MM.1S (cell line): ENCODE measurements around the gene PRMT9.

Experiments used
- EZH2 ChIP-seq: fragments of 300-600 bp; sonication (generic); optimal IDR thresholded peaks from 2 replicates; pipeline ENCODE3; 2017; ENCODE audit warnings: low read depth, mild to moderate bottlenecking, antibody characterized with exemption, low read length, mixed read lengths
- TF ChIP-seq, protein P1 (sequence below): fragments of 300-600 bp; sonication (generic); IDR thresholded peaks from 2 replicates; pipeline ENCODE4 v1.5.1; 2016; ENCODE audit warnings: antibody characterized with exemption, low read length, mixed read lengths

DNA sequence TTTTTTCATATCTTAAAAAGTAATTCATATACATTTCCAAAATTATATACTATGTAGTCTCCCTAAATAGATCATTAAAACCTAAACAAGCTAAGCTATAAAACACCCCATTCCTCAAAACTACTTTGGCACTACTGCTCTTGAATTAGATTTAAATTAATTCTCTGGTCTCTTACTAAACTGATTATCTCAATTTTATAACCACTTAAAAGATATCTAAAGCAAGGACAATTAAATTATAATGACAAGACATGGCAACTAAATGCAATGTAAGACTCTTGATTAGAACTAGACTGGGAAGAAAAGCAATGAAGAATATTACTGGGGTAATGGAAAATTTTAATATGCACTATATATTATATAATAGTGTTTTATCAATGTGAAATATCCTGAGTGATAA, 38.9 kb downstream of the PRMT9 start:
- TF ChIP-seq, protein P1, sequence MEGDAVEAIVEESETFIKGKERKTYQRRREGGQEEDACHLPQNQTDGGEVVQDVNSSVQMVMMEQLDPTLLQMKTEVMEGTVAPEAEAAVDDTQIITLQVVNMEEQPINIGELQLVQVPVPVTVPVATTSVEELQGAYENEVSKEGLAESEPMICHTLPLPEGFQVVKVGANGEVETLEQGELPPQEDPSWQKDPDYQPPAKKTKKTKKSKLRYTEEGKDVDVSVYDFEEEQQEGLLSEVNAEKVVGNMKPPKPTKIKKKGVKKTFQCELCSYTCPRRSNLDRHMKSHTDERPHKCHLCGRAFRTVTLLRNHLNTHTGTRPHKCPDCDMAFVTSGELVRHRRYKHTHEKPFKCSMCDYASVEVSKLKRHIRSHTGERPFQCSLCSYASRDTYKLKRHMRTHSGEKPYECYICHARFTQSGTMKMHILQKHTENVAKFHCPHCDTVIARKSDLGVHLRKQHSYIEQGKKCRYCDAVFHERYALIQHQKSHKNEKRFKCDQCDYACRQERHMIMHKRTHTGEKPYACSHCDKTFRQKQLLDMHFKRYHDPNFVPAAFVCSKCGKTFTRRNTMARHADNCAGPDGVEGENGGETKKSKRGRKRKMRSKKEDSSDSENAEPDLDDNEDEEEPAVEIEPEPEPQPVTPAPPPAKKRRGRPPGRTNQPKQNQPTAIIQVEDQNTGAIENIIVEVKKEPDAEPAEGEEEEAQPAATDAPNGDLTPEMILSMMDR = no peak
- TF ChIP-seq EZH2 = no peak
